HCT116 (cell line): ENCODE measurements around the gene FOXD2. TPM values are rescaled to one million over a fixed set of nuclear protein-coding genes. Genes with fewer than 3 reads are reported as not detected.

Experiments used
- total RNA-seq: library from RNA; stranded (reverse); gene quantifications from one replicate; pipeline ENCODE4 v1.2.1, GENCODE V29; 2021; ENCODE audit not compliant: unreplicated experiment

Gene FOXD2
- total RNA-seq, 1 experiment from 2014 or later, result 1.9 TPM

Other genes with a start within 250 kb of the FOXD2 start
- gene PDZK1IP1, start 248.0 kb upstream of the FOXD2 start, total RNA-seq, result not detected
- gene TAL1, start 205.8 kb upstream of the FOXD2 start, total RNA-seq, result 0.05 TPM
- gene STIL, start 123.9 kb upstream of the FOXD2 start, total RNA-seq, result 34.4 TPM
- 78.4 TPM for gene CMPK1, start 104.3 kb upstream of the FOXD2 start, total RNA-seq
- 0.20 TPM for gene FOXE3, start 21.8 kb upstream of the FOXD2 start, total RNA-seq